Measurements from ENCODE around the gene PSMG3. TPM values are rescaled to one million over a fixed set of nuclear protein-coding genes. Genes with fewer than 3 reads are reported as not detected.

The PSMG3 gene
- polyA plus RNA-seq, 2 of the 4 experiments (the other 2 are of a cell fraction): 75.9 to 89.3 TPM

GRCh38 chr7:1590887-1591286 is 21.1 kb upstream of the PSMG3 start:
- FAIRE-seq (no peak), ATAC-seq (no peak), DNase-seq (ENCODE audit: low read depth in 1 of 2, low spot score in 1 of 2) (no peak)
- WGBS (ENCODE audit: missing lambda C conversion rate): 63% methylated on average over 9 of the region's 9 CpGs
- Histone ChIP-seq H3K9me3 (peaks cover 14% of the 10 kb centered on the region), H3K4me1 (no peaks in the 10 kb centered on the region), H3K4me2 (no peak overlapping the region), H3K4me3 (no peak overlapping the region), H3K27ac (no peak overlapping the region)
- no peak for TF ChIP-seq BHLHE40 (IDR thresholded peaks at IDR 0.05; ENCODE audit: low read depth, low read length)
- TF ChIP-seq HMGXB4 (CRISPR knock-in tag; IDR thresholded peaks at IDR 0.05; ENCODE audit: borderline replicate concordance): no peak
- TF ChIP-seq HDAC2 (IDR thresholded peaks at IDR 0.05): no peak
- TF ChIP-seq CBX8 (IDR thresholded peaks at IDR 0.05): no peak
- no peak for TF ChIP-seq HOXB5 (CRISPR knock-in tag; IDR thresholded peaks at IDR 0.05)
- no peak for TF ChIP-seq FOXS1 (CRISPR knock-in tag; IDR thresholded peaks at IDR 0.05)
- no peak for TF ChIP-seq EP300 (IDR thresholded peaks at IDR 0.05)
- TF ChIP-seq ESRRA (IDR thresholded peaks at IDR 0.05; ENCODE audit: borderline replicate concordance, low read length): no peak
- TF ChIP-seq HOXB13 (CRISPR knock-in tag; IDR thresholded peaks at IDR 0.05; ENCODE audit: low read depth): no peak
- TF ChIP-seq SMC3 (IDR thresholded peaks at IDR 0.05): no peak
- TF ChIP-seq EHMT2 (IDR thresholded peaks at IDR 0.05; ENCODE audit: low read depth): no peak
- no peak for TF ChIP-seq PHF8 (IDR thresholded peaks at IDR 0.05; ENCODE audit: borderline replicate concordance, low read depth)
- no peak for TF ChIP-seq POLR2A (IDR thresholded peaks at IDR 0.05; ENCODE audit: low read length)
- TF ChIP-seq CTCF (IDR thresholded peaks at IDR 0.05): no peak
- CTCF ChIA-PET: interaction anchor here (0.6 to 5.7 kb wide), 7 partner anchors 10 to 792 kb away, joined by 3 to 23 read pairs (median 3); no protein-coding TSS in a partner anchor
- POLR2A ChIA-PET: interaction anchor here (0.5 kb wide), 1 partner anchor 54 kb away, joined by 3 read pairs; no protein-coding TSS in a partner anchor

- no peak for ATAC-seq
- Histone ChIP-seq H3K4me1 (no peaks in the 10 kb centered on the region), H3K4me2 (no peak overlapping the region)
Measured at GRCh38 chr7:1590476-1590875, 20.6 kb upstream of the PSMG3 start.

More at GRCh38 chr7:1590476-1590875, 20.6 kb upstream of the PSMG3 start:
- POLR2A ChIA-PET: interaction anchor here (0.5 kb wide), 1 partner anchor 54 kb away, joined by 3 read pairs; no protein-coding TSS in a partner anchor
- no peak for FAIRE-seq
- H3K27ac ChIP-seq: no peak overlapping the region
- 45% methylated on average over 5 of the region's 6 CpGs for WGBS (ENCODE audit: missing lambda C conversion rate)
- DNase-seq (ENCODE audit: low read depth in 1 of 2, low spot score in 1 of 2): no peak
- peaks cover 14% of the 10 kb centered on the region for H3K9me3 ChIP-seq
- CTCF ChIA-PET: interaction anchor here (0.6 to 5.7 kb wide), 4 partner anchors 11 to 793 kb away, joined by 3 to 23 read pairs (median 4); no protein-coding TSS in a partner anchor
- no peak overlapping the region for H3K4me3 ChIP-seq
- TF ChIP-seq HMGXB4 (CRISPR knock-in tag; IDR thresholded peaks at IDR 0.05; ENCODE audit: borderline replicate concordance): no peak
- TF ChIP-seq MAX (IDR thresholded peaks at IDR 0.05): no peak
